Activated naive CD4-positive, alpha-beta T cell treated with anti-CD3 and anti-CD28 coated beads, Interleukin-2, amount 10 ng/mL, durations not matched to agents 7 days and 5 days (primary cell): ENCODE data around the gene HMGXB3.
"Not testable (repeated sequence)": the region's sequence is repeated elsewhere in the genome, so short reads cannot be mapped to it uniquely, and the experiment has no call there.

Experiments
- CTCF ChIA-PET: fragments of 350-600 bp; sonication (Branson Sonifier 250); formaldehyde crosslinking; loops from one replicate; lab custom pipeline; 2021; ENCODE audit warnings: antibody characterized with exemption; lab: Charles Lee
- DNase-seq: peaks from one replicate; pipeline ENCODE4 v3.0.0-alpha.2; 2020
- H3K27ac Mint-ChIP-seq: one replicate; pipeline ENCODE4 v1.8.0; 2021; ENCODE audit warnings: mild to moderate bottlenecking, moderate library complexity, mixed read lengths
- H3K27me3 Mint-ChIP-seq: one replicate; pipeline ENCODE4 v1.8.0; 2021; ENCODE audit warnings: mild to moderate bottlenecking, mixed read lengths
- H3K36me3 Mint-ChIP-seq: one replicate; pipeline ENCODE4 v1.8.0; 2021; ENCODE audit warnings: mixed read lengths
- H3K4me1 Mint-ChIP-seq: one replicate; pipeline ENCODE4 v1.8.0; 2021; ENCODE audit warnings: mixed read lengths
- H3K4me3 Mint-ChIP-seq: one replicate; pipeline ENCODE4 v1.8.0; 2021; ENCODE audit warnings: mild to moderate bottlenecking, moderate library complexity, mixed read lengths
- H3K9me3 Mint-ChIP-seq: one replicate; pipeline ENCODE4 v1.8.0; 2021; ENCODE audit warnings: mixed read lengths

Gene HMGXB3

GRCh38 chr5:150077996-150078801 lies 77.7 kb downstream of the HMGXB3 start:
- DNase-seq, result no peak
- no peaks in the 10 kb centered on the region for H3K36me3 Mint-ChIP-seq
- H3K9me3 Mint-ChIP-seq, result no peaks in the 10 kb centered on the region
- H3K27ac Mint-ChIP-seq, result no peak overlapping the region
- H3K27me3 Mint-ChIP-seq, result peaks cover 36% of the 10 kb centered on the region
- H3K4me3 Mint-ChIP-seq, result no peak overlapping the region
- CTCF ChIA-PET, result no interaction called here
- no peaks in the 10 kb centered on the region for H3K4me1 Mint-ChIP-seq

- Mint-ChIP-seq H3K36me3 (no peaks in the 10 kb centered on the region), H3K4me3 (no peak overlapping the region), H3K9me3 (no peaks in the 10 kb centered on the region), H3K4me1 (no peaks in the 10 kb centered on the region), H3K27ac (no peak overlapping the region), H3K27me3 (peaks cover 44% of the 10 kb centered on the region)
- DNase-seq, result no peak
- CTCF ChIA-PET, result no interaction called here
Measured at GRCh38 chr5:150078802-150079689, 78.5 kb downstream of the HMGXB3 start.

GRCh38 chr5:150079909-150080461 lies 79.4 kb downstream of the HMGXB3 start:
- CTCF ChIA-PET, result no interaction called here
- Mint-ChIP-seq H3K36me3 (no peaks in the 10 kb centered on the region), H3K4me3 (no peak overlapping the region), H3K27ac (no peak overlapping the region), H3K4me1 (no peaks in the 10 kb centered on the region), H3K27me3 (peaks cover 48% of the 10 kb centered on the region), H3K9me3 (no peaks in the 10 kb centered on the region)
- DNase-seq, result no peak

GRCh38 chr5:150080696-150081435 lies 80.3 kb downstream of the HMGXB3 start:
- Mint-ChIP-seq H3K27ac (no peak overlapping the region), H3K4me3 (no peak overlapping the region)
- CTCF ChIA-PET, result no interaction called here

GRCh38 chr5:150081541-150082283 lies 81.2 kb downstream of the HMGXB3 start:
- H3K27me3 Mint-ChIP-seq, result peaks cover 60% of the 10 kb centered on the region
- H3K4me3 Mint-ChIP-seq, result no peak overlapping the region
- no peak overlapping the region for H3K27ac Mint-ChIP-seq
- no peaks in the 10 kb centered on the region for H3K36me3 Mint-ChIP-seq
- CTCF ChIA-PET, result no interaction called here
- H3K4me1 Mint-ChIP-seq, result no peaks in the 10 kb centered on the region
- no peaks in the 10 kb centered on the region for H3K9me3 Mint-ChIP-seq
- no peak for DNase-seq

More at GRCh38 chr5:150080696-150081435, 80.3 kb downstream of the HMGXB3 start:
- H3K9me3 Mint-ChIP-seq, result no peaks in the 10 kb centered on the region
- H3K36me3 Mint-ChIP-seq, result no peaks in the 10 kb centered on the region
- peaks cover 53% of the 10 kb centered on the region for H3K27me3 Mint-ChIP-seq
- DNase-seq, result no peak
- no peaks in the 10 kb centered on the region for H3K4me1 Mint-ChIP-seq

GRCh38 chr5:150082374-150082773 lies 81.8 kb downstream of the HMGXB3 start:
- Mint-ChIP-seq H3K9me3 (no peaks in the 10 kb centered on the region), H3K27ac (no peak overlapping the region), H3K27me3 (peaks cover 63% of the 10 kb centered on the region), H3K36me3 (no peaks in the 10 kb centered on the region), H3K4me3 (no peak overlapping the region), H3K4me1 (no peaks in the 10 kb centered on the region)
- DNase-seq, result no peak
- CTCF ChIA-PET, result no interaction called here

GRCh38 chr5:150082889-150083288 lies 82.3 kb downstream of the HMGXB3 start:
- no peak overlapping the region for H3K4me3 Mint-ChIP-seq
- no peak overlapping the region for H3K27ac Mint-ChIP-seq
- CTCF ChIA-PET, result no interaction called here
- no peaks in the 10 kb centered on the region for H3K9me3 Mint-ChIP-seq
- H3K27me3 Mint-ChIP-seq, result peaks cover 63% of the 10 kb centered on the region
- no peaks in the 10 kb centered on the region for H3K4me1 Mint-ChIP-seq
- no peaks in the 10 kb centered on the region for H3K36me3 Mint-ChIP-seq
- DNase-seq, result no peak

- H3K4me3 Mint-ChIP-seq, H3K4me1 Mint-ChIP-seq, H3K9me3 Mint-ChIP-seq, H3K27ac Mint-ChIP-seq, DNase-seq, H3K36me3 Mint-ChIP-seq, CTCF ChIA-PET: not testable (repeated sequence)
- peaks cover 58% of the 10 kb centered on the region for H3K27me3 Mint-ChIP-seq
Measured at GRCh38 chr5:150084754-150085153, 84.2 kb downstream of the HMGXB3 start.

- Mint-ChIP-seq H3K27ac (no peak overlapping the region), H3K36me3 (no peaks in the 10 kb centered on the region), H3K4me1 (no peaks in the 10 kb centered on the region), H3K9me3 (no peaks in the 10 kb centered on the region), H3K27me3 (peaks cover 58% of the 10 kb centered on the region), H3K4me3 (no peak overlapping the region)
- no peak for DNase-seq
- CTCF ChIA-PET, result no interaction called here
Measured at GRCh38 chr5:150085191-150085912, 84.8 kb downstream of the HMGXB3 start.

- Mint-ChIP-seq H3K27ac (no peak within 1 kb of the TSS), H3K4me3 (no peak within 1 kb of the TSS), H3K4me1 (no peaks in the 10 kb centered on the region), H3K27me3 (peaks cover 58% of the 10 kb centered on the region), H3K36me3 (no peaks in the 10 kb centered on the region), H3K9me3 (no peaks in the 10 kb centered on the region)
- CTCF ChIA-PET, result no interaction called here
- DNase-seq, result no peak
Measured at GRCh38 chr5:150085950-150086715, 85.6 kb downstream of the HMGXB3 start, which contains the start of gene CSF1R. Gene CSF1R (minus strand): TSS chr5:150086554. CDS start chr5:150086427, 127 bp downstream.

- H3K27ac Mint-ChIP-seq, result no peak overlapping the region
Measured at GRCh38 chr5:150092159-150092787, 91.7 kb downstream of the HMGXB3 start.

GRCh38 chr5:150097152-150097551 lies 96.6 kb downstream of the HMGXB3 start:
- H3K4me1 Mint-ChIP-seq, result no peaks in the 10 kb centered on the region
- H3K27me3 Mint-ChIP-seq, result peaks cover 20% of the 10 kb centered on the region
- H3K9me3 Mint-ChIP-seq, result no peaks in the 10 kb centered on the region
- CTCF ChIA-PET, result no interaction called here
- DNase-seq, result no peak
- H3K4me3 Mint-ChIP-seq, result no peak overlapping the region
- no peaks in the 10 kb centered on the region for H3K36me3 Mint-ChIP-seq
- H3K27ac Mint-ChIP-seq, result no peak overlapping the region

More at GRCh38 chr5:150092159-150092787, 91.7 kb downstream of the HMGXB3 start:
- Mint-ChIP-seq H3K36me3 (no peaks in the 10 kb centered on the region), H3K4me1 (no peaks in the 10 kb centered on the region), H3K9me3 (no peaks in the 10 kb centered on the region), H3K27me3 (peaks cover 31% of the 10 kb centered on the region), H3K4me3 (no peak overlapping the region)
- DNase-seq, result no peak
- CTCF ChIA-PET, result no interaction called here
